GM19324 (cell line): ENCODE measurements around the gene LRRC27.
"Not testable (repeated sequence)": the region's sequence is repeated elsewhere in the genome, so short reads cannot be mapped to it uniquely, and the experiment has no call there.

ENCODE experiments used
- ATAC-seq: cut with Tn5 transposase; IDR thresholded peaks from one replicate; pipeline ENCODE4 v1.9.1; 2021; ENCODE audit warnings: mild to moderate bottlenecking, moderate library complexity; ENCODE audit not compliant: unreplicated experiment, low FRiP score

The LRRC27 gene

GRCh38 chr10:132313865-132314264, 18.1 kb upstream of the LRRC27 start:
- no peak for ATAC-seq

GRCh38 chr10:132314336-132314735, 17.7 kb upstream of the LRRC27 start:
- no peak for ATAC-seq

- ATAC-seq = not testable (repeated sequence)
Measured at GRCh38 chr10:132314881-132315280, 17.1 kb upstream of the LRRC27 start.

- ATAC-seq = no peak
Measured at GRCh38 chr10:132316133-132316532, 15.9 kb upstream of the LRRC27 start.

- not testable (repeated sequence) for ATAC-seq
Measured at GRCh38 chr10:132317477-132317876, 14.5 kb upstream of the LRRC27 start.

- peak; percentile 92 for ATAC-seq
Measured at GRCh38 chr10:132319853-132320653, 11.9 kb upstream of the LRRC27 start.

- peak; percentile 12 for ATAC-seq
Measured at GRCh38 chr10:132320654-132321469, 11.1 kb upstream of the LRRC27 start.

GRCh38 chr10:132321726-132322125, 10.3 kb upstream of the LRRC27 start:
- no peak for ATAC-seq

- no peak for ATAC-seq
Measured at GRCh38 chr10:132322586-132323048, 9.4 kb upstream of the LRRC27 start.

- ATAC-seq = no peak
Measured at GRCh38 chr10:132324186-132324585, 7.8 kb upstream of the LRRC27 start.

GRCh38 chr10:132326344-132326889, 5.6 kb upstream of the LRRC27 start:
- no peak for ATAC-seq

GRCh38 chr10:132326925-132327324, 5.1 kb upstream of the LRRC27 start:
- no peak for ATAC-seq

GRCh38 chr10:132328106-132328505, 3.9 kb upstream of the LRRC27 start:
- no peak for ATAC-seq

- ATAC-seq = no peak
Measured at GRCh38 chr10:132328738-132329137, 3.3 kb upstream of the LRRC27 start.

GRCh38 chr10:132329565-132330485, 2.2 kb upstream of the LRRC27 start:
- ATAC-seq = no peak

GRCh38 chr10:132330486-132330833, 1.5 kb upstream of the LRRC27 start:
- ATAC-seq = no peak

GRCh38 chr10:132332433-132332754, 401 bp downstream of the LRRC27 start:
- ATAC-seq = peak; percentile 62

- ATAC-seq = no peak
Measured at GRCh38 chr10:132333386-132333785, 1.4 kb downstream of the LRRC27 start.

- ATAC-seq = no peak
Measured at GRCh38 chr10:132334631-132335188, 2.7 kb downstream of the LRRC27 start.
